Hindlimb muscle (tissue), 1 donor: Measurements from ENCODE around the gene ECM1. TPM values are rescaled to one million over a fixed set of nuclear protein-coding genes. Genes with fewer than 3 reads are reported as not detected.

Experiments
- DNase-seq: peaks from one replicate; pipeline ENCODE4 v3.0.0-alpha.2; 2013
- polyA plus RNA-seq: library from polyadenylated mRNA; unstranded; fragments of 120-200 nt; gene quantifications from one replicate; pipeline ENCODE4 v1.2.1, GENCODE V29; 2013; ENCODE audit not compliant: insufficient read length

The ECM1 gene
- polyA plus RNA-seq, 1 donor, result 4.2 TPM

DNA sequence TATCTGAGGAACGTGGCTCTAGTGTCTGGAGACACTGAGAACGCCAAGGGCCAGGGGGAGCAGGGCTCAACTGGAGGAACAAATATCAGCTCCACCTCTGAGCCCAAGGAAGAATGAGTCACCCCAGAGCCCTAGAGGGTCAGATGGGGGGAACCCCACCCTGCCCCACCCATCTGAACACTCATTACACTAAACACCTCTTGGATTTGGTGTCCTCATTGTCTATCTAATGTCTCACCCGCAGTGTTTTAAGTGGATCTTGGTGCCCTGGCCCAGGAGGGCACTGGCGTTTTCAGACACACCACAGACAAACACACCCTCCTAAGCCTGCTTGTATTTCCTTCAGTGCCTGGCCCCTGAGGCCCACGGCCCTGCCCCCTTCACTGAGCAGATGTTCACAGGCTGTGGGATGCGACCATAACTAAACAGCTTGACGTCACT is 5.5 kb downstream of the ECM1 start:
- no peak for DNase-seq

DNA sequence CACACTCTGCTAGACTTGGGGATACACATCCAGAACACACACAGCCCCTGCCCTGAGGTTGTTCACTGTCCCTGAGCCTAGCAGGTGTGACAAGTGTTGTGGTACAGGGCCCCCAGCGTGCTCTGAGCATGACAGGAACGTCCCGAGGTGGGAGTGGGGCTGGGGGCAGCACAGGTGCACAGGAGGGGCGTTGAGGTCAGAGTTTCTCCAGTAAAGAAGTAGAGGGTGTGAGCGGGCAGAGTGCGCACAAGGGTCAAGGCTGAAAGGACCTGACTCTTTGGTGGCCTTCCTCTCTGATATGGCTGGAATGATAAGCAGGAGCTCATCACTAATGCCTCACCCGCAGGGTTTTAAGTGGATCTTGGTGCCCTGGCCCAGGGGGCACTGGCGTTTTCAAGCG is 6.4 kb downstream of the ECM1 start:
- no peak for DNase-seq

DNA sequence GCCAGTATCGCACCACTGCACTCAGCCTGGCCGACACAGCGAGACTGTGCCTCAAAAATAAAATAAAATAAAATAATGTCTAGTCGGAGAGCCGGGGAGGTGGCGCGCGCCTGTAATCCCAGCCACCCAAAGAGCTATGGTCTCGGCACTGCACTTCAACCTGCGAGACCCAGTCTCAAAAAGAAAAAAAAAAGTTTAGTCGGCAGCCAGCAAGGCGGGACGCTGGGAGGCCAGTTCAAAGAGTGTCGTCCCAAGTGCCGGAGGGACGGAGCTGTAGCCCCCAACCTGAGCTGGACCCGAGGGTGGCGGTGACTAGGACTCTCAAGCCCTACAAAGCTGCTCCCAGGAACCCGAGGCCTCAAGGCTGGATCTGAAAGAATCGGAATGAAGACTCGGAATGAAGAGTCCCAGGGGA is 7.0 kb downstream of the ECM1 start:
- no peak for DNase-seq

DNA sequence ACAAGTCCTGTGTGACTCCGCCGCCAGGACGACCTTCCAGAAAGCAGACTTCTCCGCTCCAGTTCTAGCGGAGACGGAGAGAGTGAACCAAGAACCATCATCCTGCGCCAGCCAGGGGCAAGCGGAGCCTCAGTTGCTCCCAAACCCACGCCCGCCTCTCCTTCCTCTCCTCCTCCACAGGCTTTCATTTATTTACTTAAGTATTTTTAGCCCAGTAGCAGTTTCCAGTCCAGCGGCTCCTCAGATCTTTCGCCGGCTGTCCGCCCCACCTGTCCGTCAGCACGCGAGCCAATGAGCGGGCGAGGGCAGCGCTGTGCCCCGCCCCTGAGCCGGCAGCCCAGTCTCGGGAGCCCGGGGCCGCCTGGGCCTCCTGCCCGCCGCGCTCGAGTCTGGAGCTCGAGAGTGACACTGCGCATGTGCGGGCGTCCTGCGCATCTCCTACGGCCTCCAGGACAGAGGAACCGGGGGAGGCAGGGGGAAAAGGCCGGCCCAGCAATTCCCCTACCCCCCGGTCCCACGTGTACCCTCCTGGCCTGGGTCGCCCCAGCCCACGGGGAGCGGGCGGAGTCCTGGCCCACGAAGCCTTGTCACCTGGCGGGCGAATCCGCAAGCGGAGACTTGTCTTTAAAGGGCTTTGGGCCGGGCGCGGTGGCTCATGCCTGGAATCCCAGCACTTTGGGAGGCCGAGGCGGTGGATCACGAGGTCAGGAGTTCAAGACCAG is 7.6 kb downstream of the ECM1 start, which contains the start of gene FALEC:
TSS of gene FALEC (plus strand) at position 425 of the 722 bp plus-strand sequence.
- DNase-seq, result peak; percentile 94

DNA sequence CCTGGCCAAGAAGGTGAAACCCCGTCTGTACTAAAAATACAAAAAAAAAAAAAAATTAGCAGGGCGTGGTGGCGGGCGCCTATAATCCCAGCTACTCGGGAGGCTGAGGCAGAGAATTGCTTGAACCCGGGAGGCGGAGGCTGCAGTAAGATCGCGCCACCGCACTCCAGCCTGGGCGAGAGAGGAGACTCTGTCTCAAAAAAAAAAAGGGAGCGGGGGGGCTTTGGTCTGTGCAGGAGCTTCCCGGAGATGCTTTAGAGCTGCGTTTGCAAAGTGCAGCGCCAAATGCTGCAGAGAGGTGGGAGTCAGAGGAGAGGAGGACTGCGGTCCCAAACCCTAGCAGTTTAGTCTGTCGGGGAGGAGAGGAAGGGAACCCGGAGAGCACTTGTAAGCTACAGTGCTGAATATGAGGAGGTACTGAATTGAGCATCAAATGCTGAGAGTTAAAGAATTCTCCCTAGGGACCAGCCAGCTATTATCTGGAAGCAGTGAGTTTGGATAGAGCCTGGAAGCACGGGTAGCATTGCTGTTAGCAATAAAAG is 8.2 kb downstream of the ECM1 start:
- DNase-seq, result peak; percentile 32

DNA sequence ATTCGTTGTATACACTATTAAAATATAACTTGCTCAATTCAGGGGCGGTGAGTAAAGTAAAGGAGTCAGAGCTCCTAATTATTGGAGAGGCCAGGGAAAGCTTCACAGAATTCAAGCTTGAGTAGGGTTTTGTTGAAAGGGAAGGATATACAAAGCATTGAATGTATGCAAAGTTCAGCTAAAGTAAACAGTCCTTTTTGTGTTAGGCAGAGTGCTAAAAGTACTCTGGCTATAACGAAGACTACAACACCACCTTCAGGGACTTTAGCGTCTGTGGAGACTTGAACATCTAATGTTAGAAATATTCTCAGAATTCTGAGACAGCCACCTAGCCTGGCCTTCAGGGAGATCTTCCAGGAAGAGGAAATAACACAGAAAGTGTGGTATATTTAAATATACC is 8.7 kb downstream of the ECM1 start:
- no peak for DNase-seq

DNA sequence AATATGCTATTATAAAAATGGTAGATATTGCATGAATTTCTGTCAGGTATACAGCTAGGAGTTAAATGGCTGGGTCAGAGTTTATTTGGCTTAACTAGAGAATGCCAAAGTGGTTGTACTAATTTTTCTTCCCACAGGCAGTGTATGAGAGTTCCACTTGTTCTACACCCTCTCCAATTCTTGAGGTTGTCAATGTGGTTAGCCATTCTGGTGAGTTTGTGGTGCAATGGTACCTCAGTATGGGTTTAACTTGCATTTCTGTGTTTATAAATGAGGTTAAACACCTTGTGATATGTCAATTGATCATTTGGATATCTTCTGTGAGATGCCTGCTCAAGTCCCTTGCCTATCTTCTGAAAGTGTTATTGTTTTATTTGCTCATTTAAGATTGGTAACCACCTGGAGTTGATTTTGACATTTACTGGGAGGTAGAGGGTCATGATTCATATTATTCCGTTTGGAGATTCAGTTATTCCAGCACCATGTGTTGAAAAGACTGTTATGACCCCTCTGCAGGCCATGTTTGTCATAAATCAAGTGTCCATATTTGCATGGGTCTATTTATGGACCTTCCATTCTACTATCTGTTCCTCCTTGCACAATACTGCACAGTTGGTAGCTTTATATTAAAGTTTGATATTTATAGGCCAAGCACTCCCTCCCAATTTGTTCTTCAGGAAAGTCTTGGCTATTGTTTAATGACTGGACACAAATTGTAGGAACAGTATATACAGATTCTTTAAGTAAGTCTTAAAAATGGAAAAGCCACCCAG is 13.5 kb downstream of the ECM1 start:
- no peak for DNase-seq

DNA sequence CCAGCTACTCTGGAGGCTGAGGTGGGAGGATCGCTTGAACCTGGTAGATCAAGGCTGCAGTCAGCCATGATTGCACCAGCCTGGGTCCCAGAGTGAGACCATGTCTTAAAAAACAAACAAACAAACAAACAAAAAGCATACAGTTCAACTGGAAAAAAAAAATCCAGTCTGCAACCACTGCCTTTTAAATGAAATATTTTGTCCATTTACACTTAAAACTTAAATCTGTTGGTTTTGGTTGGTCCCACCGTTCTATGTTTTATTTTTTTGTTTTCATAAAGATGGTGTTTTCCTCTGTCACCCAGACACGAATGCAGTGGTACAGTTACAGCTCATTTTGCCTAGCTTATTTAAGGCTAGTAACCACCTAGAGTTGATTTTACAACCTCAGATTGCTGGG is 17.4 kb downstream of the ECM1 start:
- no peak for DNase-seq

DNA sequence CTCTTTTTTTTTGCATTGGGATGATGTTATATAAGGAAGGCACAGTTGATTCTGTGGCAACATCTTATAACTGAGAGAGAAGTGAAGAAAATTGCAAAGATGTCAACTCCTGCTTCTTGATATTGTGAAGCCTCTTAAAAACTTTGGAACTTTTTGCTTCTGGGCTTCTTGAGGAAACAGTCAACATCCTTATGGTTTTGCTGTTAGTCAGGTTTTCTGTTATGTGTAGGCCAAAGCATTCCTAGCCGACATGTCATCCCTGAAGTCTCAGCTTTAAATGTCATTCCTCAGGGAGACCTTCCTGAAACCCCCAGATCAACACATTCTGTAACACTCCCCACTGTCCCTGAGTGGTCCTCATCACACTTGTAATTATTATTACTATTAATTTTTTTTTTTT is 20.3 kb downstream of the ECM1 start:
- DNase-seq, result no peak

DNA sequence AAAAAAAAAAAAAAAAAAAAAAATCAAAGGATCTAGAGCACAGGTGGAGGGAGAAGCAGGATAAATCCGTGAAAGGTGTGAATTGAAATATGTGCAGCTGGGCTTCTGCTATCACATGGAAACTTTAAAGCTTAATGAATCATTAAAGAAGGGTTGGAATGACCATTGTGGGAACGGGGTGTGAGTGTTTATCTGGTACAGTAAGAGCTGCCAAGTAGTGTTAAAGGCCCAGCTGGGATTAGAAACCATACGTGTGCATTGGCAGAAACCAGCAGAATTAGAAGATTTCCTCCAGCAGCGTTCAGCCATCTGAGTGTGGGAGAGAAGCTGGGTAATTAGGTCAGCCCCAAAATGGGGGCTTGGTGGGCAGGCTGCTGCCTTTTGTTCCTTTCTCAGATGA is 21.1 kb downstream of the ECM1 start:
- DNase-seq, result no peak

DNA sequence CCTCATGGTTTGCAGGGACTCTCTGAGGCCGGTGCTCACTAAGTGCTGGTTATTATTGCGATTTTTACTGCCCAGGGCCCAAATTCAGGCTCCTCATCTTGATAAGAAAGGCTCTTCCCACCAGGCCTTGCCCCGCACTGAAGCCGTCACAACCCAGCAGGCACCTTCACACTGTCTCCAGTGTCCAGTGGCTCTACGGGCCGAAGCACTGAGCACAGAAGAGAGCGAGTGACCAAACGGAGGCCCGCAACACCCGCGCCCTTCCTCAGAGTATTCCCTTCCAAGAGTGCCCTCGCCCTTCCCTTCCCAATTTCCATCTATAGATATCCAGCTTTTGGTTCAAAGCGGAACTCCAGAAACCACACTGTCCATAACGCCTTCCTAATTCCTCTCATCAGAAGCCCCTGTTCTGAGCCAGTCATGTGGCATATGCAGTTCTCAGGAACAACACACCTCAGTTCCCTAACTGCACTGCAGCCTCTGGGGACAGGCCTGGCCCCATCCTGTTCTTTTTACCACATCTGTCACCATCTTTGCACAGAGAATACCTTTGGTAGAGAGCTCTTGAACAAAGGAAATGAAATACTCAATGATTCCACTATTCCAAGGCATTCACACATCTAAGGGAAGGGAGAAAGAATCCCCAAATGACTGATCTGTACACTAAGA is 22.7 kb downstream of the ECM1 start:
- no peak for DNase-seq

DNA sequence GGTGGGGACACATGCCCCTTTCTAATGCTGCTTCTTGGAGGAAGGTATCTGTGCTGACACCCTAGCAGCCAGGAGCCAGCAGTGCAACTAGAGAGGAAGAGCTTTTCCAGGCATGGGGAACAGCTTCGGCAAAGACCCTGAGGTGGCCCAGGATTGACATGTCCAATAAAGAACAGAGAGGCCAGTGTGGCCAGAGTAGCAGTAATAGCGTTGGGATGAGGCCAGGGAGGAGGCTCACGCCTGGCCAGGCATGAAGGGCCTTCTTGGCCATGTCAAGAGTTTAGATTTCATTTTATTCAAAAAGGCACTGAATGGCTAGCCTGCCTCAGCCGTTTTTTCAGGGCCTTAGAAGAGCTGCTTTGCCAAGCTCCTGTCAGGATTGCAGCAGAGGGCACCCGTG is 25.0 kb downstream of the ECM1 start:
- DNase-seq, result no peak

DNA sequence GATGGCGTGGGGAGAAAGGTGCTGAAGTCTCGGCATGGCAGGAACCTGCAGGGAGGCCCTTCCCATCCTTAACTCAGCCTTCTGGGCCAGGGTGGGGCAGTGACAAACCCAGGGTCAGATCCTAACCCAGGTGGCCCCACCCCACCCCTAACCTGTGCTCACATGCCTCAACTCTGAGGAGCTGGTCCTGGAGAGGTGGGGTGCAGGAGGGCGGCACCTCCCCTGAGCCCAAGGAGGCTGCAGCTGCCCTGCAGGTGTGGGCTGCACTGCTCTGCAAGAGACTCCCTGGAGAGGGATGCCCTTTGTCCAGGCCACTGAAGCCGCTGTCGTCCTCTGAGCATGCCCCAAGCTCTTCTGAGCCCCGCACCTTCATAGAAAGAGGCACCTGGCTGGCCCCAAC is 26.1 kb downstream of the ECM1 start:
- no peak for DNase-seq

DNA sequence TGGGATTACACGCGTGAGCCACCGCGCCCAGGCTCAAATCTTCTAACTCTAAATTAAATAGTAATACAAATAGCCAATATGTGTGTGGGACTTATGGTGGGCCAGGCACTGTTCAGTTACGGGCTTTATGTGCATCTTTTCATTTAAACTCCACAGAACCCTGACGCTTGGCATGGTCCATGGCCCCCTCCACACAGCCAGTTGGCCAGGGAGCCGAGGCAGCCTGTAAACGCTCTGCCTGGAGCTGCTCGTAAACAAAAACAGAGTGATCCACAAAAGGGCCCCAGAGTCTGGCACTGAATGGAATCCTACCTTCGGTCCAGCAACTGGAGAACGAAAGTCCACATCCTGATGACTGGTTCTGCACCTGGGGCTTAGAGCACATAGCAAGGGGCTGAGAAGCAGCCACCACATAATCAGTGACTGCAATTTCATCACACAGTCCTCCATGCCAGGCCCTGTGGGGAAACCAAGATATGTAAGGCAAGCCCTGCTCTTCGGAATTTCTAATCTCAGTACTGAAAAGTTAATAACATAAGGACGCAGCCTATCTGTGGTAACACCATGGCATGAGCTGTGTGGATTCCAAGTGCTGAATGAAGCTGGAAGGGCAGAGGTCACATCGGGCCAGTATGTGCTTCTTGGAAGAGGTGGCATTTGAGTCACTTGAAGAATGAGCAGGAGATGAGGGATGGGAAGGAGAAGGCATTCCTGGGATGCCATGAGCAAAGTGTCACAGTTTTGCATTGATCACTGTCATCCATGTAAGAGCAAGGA is 27.8 kb downstream of the ECM1 start:
- DNase-seq, result no peak

DNA sequence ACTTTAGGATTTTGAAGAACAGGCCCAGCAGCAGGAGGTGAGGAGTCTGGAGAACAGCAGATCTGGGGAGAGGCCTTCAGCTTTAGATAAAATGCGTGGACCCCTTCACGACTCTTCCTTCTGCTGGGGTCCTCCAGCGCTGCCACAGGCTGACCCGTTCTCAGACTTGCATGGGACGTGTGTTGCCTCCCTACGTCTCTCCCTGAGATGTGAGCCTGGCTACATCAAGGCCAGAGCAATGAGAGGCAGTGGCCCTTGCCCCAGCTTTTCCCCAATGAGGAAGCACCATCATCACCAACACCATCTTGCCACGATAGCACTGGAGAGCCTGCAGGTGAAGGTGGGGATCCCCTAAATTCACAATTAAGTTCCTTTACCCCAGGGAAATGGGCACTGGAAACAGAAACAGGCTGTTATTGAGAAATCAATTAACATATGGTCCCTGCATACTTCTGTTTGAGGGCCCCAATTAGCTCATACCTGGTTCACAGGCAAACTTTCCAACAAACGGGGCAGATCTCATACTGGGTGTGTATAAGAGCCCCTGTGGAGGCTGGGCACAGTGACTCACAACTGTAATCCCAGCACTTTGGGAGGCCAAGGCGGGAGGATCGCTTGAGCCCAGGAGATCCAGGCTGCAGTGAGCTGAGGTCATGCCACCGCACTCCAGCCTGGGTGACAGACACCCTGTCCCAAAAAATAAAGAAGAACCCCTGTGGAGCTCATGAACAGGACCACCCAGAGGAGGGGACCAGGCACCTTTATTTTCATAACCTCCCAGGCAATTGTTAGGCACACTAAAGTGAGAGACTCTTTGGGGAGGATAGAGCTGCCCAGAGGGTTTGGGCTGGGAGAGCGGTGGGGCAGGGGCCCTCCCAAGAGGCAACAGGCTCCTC is 29.2 kb downstream of the ECM1 start:
- DNase-seq, result no peak

DNA sequence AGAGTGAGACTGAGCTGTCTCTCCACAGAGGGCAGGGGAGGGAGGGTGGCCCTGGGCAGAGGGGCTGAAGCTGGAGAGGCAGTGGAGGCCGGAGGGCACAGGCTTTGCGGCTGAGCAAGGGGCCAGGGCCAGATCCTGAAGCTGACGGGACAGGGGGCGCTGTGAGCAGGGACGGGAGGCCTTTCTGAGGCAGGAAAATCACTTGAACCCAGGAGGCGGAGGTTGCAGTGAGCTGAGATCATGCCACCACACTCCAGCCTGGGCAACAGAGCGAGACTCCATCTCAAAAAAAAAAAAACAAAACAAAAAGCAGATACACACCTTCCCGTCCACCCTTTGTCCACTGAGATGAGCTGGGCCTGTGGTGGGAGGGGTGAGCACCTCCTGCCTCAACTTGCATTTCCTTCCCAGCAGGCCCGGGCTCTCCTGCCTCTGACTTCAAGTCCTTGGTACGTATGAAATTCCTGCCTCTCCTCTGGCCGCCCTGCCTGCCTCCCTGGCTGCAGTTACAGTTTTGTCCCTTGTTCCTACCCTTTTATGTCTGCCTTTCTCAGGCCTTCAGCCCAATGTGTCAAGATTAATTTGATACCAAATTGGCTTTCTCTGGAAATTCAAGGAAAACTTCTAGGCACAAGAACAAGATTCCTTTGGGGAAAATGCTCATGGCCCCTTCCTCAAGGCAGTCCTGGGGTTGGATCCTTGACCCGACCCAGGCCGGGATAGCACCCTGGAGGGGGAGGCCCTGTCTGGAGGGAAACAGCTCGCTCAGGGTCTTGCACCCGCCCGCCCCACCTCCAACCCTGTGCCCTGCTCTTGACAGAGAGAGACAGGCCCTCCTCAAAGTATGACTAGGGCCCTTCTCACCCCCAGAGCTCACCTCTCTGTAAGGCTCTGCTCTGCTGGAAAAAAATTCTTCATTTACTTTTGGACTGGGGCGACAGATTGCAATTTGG is 30.1 kb downstream of the ECM1 start:
- no peak for DNase-seq

DNA sequence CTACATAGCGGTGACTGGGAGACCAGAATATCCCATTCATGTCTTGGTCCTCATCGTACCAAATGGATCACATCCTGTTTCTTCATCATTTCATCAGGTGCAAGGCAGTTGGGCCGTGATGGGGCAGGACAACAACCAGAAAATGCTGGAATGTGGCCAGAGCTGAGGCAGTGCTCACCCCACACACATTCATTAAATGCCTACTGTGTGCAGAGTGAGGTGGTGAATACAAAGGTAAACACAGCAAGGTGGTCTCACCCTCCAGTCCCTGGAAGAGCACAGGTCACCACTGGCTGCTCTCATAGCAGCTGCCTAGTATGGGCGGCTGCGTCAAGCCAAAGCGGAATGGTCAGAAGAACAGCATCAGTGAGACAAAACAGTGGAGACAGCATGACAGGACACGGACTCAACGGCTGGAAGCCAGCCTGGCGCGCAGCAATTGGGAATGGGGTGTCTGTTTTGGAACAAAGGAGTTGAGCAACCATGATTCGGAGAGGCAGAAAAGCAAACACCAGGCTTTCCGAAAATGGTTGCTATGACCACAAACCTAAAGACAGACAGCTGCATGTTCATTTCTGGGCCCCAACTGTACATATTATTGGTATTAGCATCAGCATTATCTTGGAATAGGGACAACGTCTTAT is 35.7 kb downstream of the ECM1 start:
- DNase-seq, result peak; percentile 69

DNA sequence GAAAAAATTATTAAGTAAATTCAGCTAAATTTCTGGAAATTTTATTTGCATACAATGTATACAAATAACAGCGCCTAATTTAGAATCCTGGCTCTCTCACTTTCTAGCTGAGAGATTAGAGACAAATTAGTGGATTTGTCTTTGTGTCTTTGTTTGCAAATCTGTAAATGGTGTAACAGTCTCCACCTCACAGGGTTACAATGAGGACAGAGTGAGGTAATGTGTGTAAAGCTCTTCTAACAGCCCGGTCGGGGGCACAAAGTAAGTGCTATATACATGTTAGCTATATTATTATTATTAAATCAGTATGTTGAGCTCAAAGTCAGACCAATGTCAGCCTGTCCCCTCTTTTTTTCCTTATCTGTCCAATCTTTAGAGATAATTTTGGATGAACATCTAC is 36.3 kb downstream of the ECM1 start:
- DNase-seq, result no peak

DNA sequence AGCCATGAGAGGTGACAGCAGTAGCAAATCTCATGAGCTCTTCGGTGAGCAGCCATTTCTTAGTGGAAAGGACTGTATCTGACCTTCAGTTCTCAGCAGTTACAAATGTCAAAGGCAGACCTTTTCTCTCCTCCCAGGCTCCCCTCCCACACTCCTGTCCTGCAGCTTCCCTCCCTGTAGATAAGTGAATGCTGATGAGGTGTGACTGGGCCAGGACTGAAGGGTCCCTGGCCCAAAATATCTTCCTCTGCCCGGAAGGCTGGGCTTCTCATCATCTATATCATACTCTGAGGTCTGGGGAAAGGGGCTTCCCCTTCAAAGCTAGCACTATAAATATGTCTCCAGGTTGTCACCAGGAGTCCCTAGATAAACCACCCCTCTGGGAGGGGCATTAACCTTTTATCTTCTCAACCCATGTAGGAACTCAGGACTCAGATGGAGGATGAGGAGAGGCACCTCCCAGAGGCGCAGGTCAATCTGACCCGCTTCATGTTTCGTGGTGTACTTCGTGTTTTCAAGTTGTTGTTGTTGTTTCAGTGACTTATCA is 37.6 kb downstream of the ECM1 start:
- DNase-seq, result no peak
